HG03066 (cell line): ENCODE data around the gene DDX24.

ENCODE experiments used
- ATAC-seq: cut with Tn5 transposase; IDR thresholded peaks from one replicate; pipeline ENCODE4 v1.9.1; 2021; ENCODE audit warnings: low read depth; ENCODE audit not compliant: unreplicated experiment

DDX24 gene

GRCh38 chr14:94051115-94051514 lies 29.9 kb downstream of the DDX24 start:
- ATAC-seq, result no peak

GRCh38 chr14:94050231-94050880 lies 30.6 kb downstream of the DDX24 start:
- no peak for ATAC-seq

- ATAC-seq, result no peak
Measured at GRCh38 chr14:94049625-94050023, 31.4 kb downstream of the DDX24 start.

GRCh38 chr14:94048691-94049624 lies 32.0 kb downstream of the DDX24 start:
- ATAC-seq, result no peak

- ATAC-seq, result no peak
Measured at GRCh38 chr14:94047581-94047980, 33.4 kb downstream of the DDX24 start.

- no peak for ATAC-seq
Measured at GRCh38 chr14:94046696-94047250, 34.2 kb downstream of the DDX24 start.

- no peak for ATAC-seq
Measured at GRCh38 chr14:94045563-94046345, 35.2 kb downstream of the DDX24 start.

- no peak for ATAC-seq
Measured at GRCh38 chr14:94045101-94045500, 35.9 kb downstream of the DDX24 start.

GRCh38 chr14:94044476-94045091 lies 36.4 kb downstream of the DDX24 start:
- ATAC-seq, result no peak

GRCh38 chr14:94043756-94044475 lies 37.1 kb downstream of the DDX24 start:
- no peak for ATAC-seq

- ATAC-seq, result no peak
Measured at GRCh38 chr14:94043111-94043755, 37.8 kb downstream of the DDX24 start.

- no peak for ATAC-seq
Measured at GRCh38 chr14:94042433-94043091, 38.4 kb downstream of the DDX24 start.

GRCh38 chr14:94041551-94042346 lies 39.3 kb downstream of the DDX24 start:
- no peak for ATAC-seq

GRCh38 chr14:94040796-94041195 lies 40.2 kb downstream of the DDX24 start:
- no peak for ATAC-seq

GRCh38 chr14:94040247-94040646 lies 40.8 kb downstream of the DDX24 start:
- ATAC-seq, result no peak

GRCh38 chr14:94038921-94039629 lies 41.9 kb downstream of the DDX24 start:
- ATAC-seq, result no peak

- ATAC-seq, result no peak
Measured at GRCh38 chr14:94038510-94038909, 42.5 kb downstream of the DDX24 start.
